Measurements from ENCODE around the gene DMRT3. TPM values are rescaled to one million over a fixed set of nuclear protein-coding genes. Genes with fewer than 3 reads are reported as not detected.

DMRT3 gene
- total and polyA plus RNA-seq, 4 donors: not detected

DNA sequence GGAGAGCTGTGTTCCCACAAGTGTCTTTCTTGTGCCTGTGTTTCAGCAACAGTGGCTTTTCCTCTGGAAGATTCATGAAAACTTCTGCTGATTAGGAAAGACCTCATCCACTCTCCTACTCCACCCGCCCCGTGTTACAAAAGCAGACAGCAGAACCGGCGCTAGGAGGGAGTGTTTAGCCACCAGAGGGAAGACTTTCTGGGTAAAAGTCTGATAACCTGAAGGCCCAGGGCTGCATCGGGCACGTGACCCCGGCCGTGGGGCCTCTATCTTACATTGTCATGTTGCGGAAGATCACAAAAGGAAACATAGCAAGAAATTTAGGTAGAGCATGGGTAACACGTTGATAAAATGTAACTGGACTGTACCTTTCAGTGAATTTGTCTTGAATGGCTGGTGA is 41.7 kb downstream of the DMRT3 start:
- Histone ChIP-seq H3K27ac (ENCODE audit: low read depth in 1 of 2, low read length in 2 of 2) (no peak overlapping the region), H3K4me3 (ENCODE audit: low read depth in 1 of 3, low read length in 3 of 3) (no peak overlapping the region), H3K36me3 (ENCODE audit: control insufficient read depth in 4 of 4, insufficient read depth in 3 of 4, low read depth in 1 of 4, low read length in 3 of 4) (no peaks in the 10 kb centered on the region), H3K9me3 (ENCODE audit: control insufficient read depth in 4 of 4, low read length in 3 of 4) (peaks cover under 1 to 3% (median 2%) of the 10 kb centered on the region in 4 donors), H3K9ac (ENCODE audit: low read depth in 1 of 2, low read length in 2 of 2) (no peak overlapping the region), H3K4me1 (ENCODE audit: control insufficient read depth in 4 of 4, insufficient read depth in 4 of 4, low read length in 3 of 4) (no peaks in the 10 kb centered on the region), H3K27me3 (ENCODE audit: control insufficient read depth in 4 of 4, insufficient read depth in 4 of 4, low read length in 3 of 4) (peaks cover 0 to 4% (median under 1%) of the 10 kb centered on the region in 4 donors)
- no peak for DNase-seq (ENCODE audit: low spot score)
- 10% methylated on average over 10 of the region's 10 CpGs for WGBS
- peak; percentile 78 to 80 for TF ChIP-seq RAD21 (IDR thresholded peaks at IDR 0.05)
- TF ChIP-seq, protein P1, sequence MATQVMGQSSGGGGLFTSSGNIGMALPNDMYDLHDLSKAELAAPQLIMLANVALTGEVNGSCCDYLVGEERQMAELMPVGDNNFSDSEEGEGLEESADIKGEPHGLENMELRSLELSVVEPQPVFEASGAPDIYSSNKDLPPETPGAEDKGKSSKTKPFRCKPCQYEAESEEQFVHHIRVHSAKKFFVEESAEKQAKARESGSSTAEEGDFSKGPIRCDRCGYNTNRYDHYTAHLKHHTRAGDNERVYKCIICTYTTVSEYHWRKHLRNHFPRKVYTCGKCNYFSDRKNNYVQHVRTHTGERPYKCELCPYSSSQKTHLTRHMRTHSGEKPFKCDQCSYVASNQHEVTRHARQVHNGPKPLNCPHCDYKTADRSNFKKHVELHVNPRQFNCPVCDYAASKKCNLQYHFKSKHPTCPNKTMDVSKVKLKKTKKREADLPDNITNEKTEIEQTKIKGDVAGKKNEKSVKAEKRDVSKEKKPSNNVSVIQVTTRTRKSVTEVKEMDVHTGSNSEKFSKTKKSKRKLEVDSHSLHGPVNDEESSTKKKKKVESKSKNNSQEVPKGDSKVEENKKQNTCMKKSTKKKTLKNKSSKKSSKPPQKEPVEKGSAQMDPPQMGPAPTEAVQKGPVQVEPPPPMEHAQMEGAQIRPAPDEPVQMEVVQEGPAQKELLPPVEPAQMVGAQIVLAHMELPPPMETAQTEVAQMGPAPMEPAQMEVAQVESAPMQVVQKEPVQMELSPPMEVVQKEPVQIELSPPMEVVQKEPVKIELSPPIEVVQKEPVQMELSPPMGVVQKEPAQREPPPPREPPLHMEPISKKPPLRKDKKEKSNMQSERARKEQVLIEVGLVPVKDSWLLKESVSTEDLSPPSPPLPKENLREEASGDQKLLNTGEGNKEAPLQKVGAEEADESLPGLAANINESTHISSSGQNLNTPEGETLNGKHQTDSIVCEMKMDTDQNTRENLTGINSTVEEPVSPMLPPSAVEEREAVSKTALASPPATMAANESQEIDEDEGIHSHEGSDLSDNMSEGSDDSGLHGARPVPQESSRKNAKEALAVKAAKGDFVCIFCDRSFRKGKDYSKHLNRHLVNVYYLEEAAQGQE (IDR thresholded peaks at IDR 0.05): no peak
- TF ChIP-seq, protein P2, sequence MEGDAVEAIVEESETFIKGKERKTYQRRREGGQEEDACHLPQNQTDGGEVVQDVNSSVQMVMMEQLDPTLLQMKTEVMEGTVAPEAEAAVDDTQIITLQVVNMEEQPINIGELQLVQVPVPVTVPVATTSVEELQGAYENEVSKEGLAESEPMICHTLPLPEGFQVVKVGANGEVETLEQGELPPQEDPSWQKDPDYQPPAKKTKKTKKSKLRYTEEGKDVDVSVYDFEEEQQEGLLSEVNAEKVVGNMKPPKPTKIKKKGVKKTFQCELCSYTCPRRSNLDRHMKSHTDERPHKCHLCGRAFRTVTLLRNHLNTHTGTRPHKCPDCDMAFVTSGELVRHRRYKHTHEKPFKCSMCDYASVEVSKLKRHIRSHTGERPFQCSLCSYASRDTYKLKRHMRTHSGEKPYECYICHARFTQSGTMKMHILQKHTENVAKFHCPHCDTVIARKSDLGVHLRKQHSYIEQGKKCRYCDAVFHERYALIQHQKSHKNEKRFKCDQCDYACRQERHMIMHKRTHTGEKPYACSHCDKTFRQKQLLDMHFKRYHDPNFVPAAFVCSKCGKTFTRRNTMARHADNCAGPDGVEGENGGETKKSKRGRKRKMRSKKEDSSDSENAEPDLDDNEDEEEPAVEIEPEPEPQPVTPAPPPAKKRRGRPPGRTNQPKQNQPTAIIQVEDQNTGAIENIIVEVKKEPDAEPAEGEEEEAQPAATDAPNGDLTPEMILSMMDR (IDR thresholded peaks at IDR 0.05; ENCODE audit: low read depth, low read length, missing input control): peak; percentile 43

DNA sequence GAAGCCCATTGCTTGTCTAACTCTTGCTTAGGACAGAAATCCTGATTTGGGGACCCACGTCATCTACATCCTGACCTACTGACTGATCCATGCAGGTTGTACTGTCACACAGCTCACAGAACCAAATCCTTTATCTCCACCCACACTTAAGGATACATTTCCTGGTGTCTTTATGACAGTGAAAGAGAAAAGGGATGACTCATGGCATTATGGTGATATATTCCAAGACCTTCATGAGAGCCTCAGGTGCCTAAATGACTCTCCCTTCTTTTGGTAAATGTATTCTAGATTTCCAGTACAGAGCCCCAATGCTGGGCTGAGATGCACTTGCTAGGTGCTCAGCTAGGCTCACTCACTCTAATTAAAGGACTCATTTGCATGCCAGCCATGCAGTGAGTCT is 47.7 kb downstream of the DMRT3 start:
- Histone ChIP-seq H3K4me1 (ENCODE audit: control insufficient read depth in 4 of 4, insufficient read depth in 4 of 4, low read length in 3 of 4) (no peaks in the 10 kb centered on the region), H3K9me3 (ENCODE audit: control insufficient read depth in 4 of 4, low read length in 3 of 4) (peaks cover 2 to 8% (median 5%) of the 10 kb centered on the region in 4 donors), H3K27ac (ENCODE audit: low read depth in 1 of 2, low read length in 2 of 2) (no peak overlapping the region), H3K36me3 (ENCODE audit: control insufficient read depth in 4 of 4, insufficient read depth in 3 of 4, low read depth in 1 of 4, low read length in 3 of 4) (no peaks in the 10 kb centered on the region), H3K4me3 (ENCODE audit: low read depth in 1 of 3, low read length in 3 of 3) (no peak overlapping the region), H3K9ac (ENCODE audit: low read depth in 1 of 2, low read length in 2 of 2) (no peak overlapping the region), H3K27me3 (ENCODE audit: control insufficient read depth in 4 of 4, insufficient read depth in 4 of 4, low read length in 3 of 4) (peaks cover 0 to 7% (median 1%) of the 10 kb centered on the region in 4 donors)
- DNase-seq (ENCODE audit: low spot score): no peak
- TF ChIP-seq SP1 (IDR thresholded peaks at IDR 0.05): no peak
- TF ChIP-seq RAD21 (IDR thresholded peaks at IDR 0.05): no peak
- TF ChIP-seq FOXA2 (IDR thresholded peaks at IDR 0.05): no peak
- no peak for TF ChIP-seq FOXA1 (IDR thresholded peaks at IDR 0.05)
- TF ChIP-seq, protein P3, sequence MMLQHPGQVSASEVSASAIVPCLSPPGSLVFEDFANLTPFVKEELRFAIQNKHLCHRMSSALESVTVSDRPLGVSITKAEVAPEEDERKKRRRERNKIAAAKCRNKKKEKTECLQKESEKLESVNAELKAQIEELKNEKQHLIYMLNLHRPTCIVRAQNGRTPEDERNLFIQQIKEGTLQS (IDR thresholded peaks at IDR 0.05): no peak
- TF ChIP-seq GABPA (IDR thresholded peaks at IDR 0.05 in 1 of 2, conservative IDR thresholded peaks at IDR 0.05 in 1 of 2): no peak
- TF ChIP-seq, protein P1 (IDR thresholded peaks at IDR 0.05): no peak
- 78% methylated on average over 1 of the region's 1 CpG for WGBS
